Measurements from ENCODE around the gene SERINC3.

Gene SERINC3

DNA sequence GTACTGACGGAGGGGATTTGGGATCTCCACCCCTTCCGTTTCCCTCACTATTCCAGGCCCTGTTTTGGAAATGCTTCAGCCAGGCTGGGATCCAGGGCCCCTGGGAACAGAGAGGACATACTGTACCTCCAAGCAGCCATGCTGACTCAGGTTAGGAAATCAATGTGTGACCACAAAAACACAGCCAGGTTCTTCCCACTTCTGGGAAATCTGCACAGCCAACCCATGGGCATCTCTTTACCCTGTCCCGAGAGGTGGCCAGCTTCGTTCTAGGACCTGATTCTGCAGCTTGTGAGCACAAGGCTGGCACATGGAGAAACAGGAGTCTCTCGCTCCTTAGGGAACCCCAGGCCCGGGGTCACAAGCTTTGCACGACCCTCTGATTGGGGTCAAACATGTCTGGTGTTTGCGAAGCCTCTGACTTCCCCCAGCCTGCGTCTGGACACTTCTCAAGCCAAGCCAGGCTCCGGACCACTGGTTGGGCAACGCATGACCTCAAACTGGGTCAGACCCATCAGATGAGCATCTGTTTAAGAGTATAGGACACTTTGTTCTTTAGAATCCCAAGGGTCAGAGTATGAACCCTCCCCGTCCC, 54.5 kb downstream of the SERINC3 start:
- in situ Hi-C loops (cut with MboI; ENCODE audit: low sequenced_read_pairs), result no loop called here

DNA sequence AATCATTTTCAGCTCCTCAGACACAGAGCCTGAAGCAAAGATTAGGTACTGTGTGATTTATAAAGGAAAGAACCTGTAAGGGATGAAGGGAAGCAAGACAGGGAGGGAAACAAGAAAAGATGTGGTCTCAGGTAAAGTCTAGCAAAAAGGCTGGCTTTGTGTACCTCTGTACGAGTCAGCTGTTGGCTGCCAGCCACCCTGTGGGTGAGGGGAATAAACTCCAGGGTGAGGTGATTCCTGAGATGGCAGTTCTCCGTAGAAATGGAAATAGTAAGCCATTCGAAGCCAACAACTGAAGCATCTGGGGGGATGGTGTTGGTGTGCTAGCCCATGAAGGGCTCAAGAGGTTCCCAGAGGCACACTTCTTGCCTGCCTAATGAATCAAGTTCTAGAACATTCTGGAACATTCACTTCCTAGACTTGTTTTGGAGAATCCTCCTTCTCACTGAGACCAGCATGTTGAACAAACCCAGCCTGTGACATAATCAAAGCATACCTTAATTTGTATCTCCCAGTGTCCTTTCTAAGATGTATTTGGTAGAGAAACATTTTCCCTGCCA, 56.8 kb downstream of the SERINC3 start:
- in situ Hi-C loops (cut with MboI; ENCODE audit: low sequenced_read_pairs), result no loop called here

DNA sequence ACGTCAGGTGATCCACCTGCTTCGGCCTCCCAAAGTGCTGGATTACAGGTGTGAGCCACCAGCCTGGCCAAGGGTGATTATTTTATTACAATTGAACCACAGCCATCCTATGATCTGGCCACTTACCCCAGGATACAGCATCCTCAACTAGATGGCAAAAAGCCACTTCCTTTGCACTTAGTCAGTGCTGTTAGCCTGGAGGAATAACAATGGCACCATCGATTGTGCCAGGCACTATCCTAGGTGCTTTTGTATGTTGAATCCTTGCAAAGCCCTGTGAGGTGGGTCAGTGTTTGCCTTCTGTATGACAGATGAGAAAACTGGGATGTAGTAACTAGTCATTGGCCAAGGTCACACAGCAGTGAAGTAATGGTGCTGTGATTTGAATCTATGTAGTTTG, 57.4 kb downstream of the SERINC3 start:
- in situ Hi-C loops (cut with MboI; ENCODE audit: low sequenced_read_pairs), result no loop called here

DNA sequence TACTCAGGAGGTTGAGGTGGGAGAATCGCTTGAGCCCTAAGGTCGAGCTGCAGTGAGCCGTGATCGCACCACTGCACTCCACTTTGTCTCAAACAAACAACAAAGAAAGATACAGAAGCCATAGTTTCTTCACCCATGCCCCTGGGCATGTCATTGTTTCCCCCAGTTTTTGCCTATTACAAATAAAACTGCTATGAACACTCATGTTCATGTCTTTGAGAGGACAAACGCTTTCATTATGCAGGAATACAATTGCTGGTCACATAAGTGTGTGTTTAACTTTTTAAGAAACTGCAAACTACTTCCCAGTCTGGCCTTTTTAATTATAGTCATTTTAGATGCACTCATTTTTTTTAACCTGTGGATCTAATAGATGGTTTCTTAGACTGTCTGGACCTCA, 58.4 kb downstream of the SERINC3 start:
- in situ Hi-C loops (cut with MboI; ENCODE audit: low sequenced_read_pairs), result no loop called here

DNA sequence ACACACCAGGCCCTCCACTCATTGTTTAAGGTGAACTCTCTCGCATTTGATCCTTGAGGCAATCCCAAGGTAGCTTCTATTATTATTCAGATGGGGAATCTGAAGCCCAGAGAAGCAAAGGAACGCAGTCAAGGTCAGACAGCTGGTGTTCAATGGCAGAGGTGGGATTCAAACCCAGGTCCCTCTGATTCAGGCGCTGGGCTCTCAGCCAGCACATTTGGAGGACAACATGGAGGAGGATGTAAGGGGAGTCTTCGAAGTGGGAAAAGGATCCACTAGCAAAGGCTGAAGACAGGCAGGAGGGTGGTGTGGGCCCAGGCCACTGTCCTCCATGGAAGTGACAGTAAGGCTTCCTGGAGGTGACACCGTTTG, 60.1 kb downstream of the SERINC3 start:
- in situ Hi-C loops (cut with MboI; ENCODE audit: low sequenced_read_pairs), result no loop called here

DNA sequence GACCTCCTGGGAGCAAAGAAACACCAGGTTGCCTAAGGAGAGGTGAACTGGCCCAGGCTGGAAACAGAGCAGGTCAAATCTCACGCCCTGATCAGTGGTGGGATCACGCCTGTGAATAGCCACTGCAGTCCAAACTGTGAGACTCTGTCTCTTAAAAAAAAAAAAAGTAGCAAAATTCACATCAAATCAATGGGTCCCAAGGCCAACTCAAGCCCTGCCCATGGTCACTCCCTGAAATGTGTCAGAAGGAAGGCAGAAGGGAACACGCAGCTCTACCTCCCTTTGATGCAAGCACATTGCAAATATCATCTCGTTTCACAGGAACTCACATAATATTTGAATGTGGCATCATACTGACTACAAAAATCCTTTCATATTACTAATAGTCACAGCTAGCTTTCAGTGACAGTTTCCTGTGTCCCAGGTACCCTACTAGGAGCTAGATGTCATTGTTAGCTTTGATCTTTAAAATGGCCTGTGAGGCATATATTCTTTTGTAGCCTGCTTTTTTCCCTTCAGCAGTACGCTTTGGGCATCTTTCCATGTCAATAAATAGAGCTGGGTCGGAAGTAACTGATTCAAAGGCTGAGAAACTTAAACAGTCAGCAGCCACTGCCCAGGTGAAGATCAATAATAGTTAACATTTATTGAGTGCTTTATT, 60.6 kb downstream of the SERINC3 start:
- in situ Hi-C loops (cut with MboI; ENCODE audit: low sequenced_read_pairs), result no loop called here

DNA sequence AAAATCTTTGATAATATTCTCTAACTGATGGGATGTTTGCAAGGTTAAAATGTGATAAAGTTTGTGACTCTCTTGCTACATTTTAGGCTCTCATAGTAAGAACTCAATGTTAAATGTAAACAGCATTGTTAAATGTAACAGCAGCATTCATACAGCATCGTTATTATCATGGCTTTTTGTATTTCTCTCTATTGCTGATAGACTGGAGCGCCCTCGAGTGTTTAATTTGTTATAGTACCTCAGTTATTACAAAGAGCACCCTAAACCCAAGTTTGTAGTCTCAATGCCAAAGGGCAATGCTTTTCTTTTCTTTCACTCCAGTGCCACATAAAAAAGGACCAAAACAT, 61.1 kb downstream of the SERINC3 start:
- in situ Hi-C loops (cut with MboI; ENCODE audit: low sequenced_read_pairs), result no loop called here

DNA sequence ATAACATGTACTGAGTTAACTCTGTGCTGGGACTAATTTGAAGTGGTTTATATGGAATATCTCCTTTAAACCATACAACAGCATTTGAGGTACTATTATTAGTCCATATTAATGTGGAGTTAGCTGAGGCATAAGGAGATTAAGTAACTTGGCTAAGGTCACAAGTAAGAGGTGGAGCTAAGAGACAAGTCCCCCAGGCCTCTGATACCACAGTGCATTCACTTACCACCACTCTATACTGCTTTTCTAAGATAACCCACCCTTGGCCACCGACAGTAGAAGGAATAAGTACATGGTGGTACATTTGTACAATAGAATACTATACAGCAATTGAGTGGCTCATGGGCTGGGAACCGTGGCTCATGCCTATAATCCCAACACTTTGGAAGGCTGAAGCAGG, 62.6 kb downstream of the SERINC3 start:
- in situ Hi-C loops (cut with MboI; ENCODE audit: low sequenced_read_pairs), result no loop called here

DNA sequence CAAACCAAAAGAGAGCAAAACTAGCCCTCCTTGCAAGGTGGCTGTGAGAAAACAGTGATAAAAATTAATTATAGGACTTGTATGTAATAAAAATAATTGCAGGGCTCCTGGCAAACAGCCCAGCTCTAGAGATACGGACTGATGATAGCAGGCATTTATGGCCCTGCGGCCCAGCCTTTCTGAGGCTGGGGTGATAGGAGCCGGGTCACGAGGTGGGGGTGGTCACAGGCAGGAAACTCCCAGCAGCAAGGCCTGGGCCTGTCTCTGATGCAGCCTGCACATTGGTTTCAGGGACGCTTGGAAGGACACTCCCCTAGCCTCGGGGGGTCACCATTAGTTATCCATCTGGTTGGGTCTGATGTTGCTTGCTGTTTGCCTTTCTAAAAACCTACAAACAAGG, 64.9 kb downstream of the SERINC3 start:
- in situ Hi-C loops (cut with MboI; ENCODE audit: low sequenced_read_pairs), result no loop called here

DNA sequence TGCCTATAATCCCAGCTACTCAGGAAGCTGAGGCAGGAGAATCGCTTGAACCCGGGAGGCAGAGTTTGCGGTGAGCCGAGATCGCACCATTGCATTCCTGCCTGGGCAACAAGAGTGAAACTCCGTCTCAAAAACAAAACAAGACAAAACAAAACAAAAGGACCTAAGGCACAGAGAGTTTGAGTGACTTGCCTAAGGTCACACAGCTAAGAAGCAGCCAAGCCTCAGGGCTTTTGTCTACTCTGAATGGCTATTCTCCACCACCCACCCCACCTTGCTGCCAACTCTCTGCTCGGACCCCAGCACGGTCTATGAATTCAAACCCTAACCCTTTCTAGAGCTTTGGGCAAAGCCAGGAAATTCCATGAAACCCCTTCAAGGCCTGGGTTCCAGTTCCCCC, 65.3 kb downstream of the SERINC3 start:
- in situ Hi-C loops (cut with MboI; ENCODE audit: low sequenced_read_pairs), result no loop called here

DNA sequence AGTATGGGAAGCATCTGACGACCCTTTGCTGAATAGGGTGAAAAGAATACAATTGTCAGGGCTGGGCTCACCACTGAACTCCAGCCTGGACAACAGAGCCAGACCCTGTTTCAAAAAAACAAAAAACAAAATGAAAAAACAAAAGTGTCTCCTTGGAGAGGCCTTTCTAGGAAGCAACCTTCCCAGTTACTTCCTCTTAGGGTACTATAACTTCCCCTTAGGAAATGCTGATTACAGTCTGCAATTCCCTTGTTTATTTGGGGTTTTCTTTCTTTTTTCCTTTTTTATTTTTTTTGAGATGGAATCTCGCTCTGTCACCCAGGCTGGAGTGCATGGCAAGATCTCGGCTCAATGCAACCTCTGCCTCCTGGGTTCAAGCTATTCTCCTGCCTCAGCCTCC, 66.7 kb downstream of the SERINC3 start:
- in situ Hi-C loops (cut with MboI; ENCODE audit: low sequenced_read_pairs), result no loop called here

DNA sequence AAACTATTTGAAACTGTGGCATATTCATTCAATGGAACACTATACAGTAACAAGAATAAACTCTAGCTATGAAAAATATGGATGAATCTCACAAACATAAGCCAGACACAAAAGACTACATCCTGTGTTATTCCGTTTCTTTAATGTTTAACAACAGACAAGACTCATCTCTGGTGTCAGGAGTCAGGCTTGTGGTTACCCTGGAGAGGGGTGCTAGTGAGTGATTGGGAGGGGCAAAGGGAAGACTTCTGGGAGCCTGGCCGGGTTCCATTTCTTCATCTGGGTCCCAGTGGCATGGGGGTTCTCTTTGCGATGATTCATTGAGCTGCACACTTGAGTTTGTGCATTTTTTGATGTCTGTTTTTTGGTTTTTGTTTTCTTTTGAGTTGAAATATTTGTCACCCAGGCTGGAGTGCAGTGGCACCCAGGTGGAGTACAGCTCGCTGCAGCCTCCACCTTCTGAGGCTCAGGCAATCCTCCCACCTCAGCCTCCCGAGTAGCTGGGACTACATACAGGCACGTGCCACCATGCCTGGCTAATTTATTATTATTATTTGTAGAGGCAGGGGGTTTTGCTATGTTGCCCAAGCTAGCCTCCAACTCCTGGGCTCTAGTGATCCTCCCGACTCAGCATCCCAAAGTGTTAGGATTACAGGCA, 67.4 kb downstream of the SERINC3 start:
- in situ Hi-C loops (cut with MboI; ENCODE audit: low sequenced_read_pairs), result no loop called here

DNA sequence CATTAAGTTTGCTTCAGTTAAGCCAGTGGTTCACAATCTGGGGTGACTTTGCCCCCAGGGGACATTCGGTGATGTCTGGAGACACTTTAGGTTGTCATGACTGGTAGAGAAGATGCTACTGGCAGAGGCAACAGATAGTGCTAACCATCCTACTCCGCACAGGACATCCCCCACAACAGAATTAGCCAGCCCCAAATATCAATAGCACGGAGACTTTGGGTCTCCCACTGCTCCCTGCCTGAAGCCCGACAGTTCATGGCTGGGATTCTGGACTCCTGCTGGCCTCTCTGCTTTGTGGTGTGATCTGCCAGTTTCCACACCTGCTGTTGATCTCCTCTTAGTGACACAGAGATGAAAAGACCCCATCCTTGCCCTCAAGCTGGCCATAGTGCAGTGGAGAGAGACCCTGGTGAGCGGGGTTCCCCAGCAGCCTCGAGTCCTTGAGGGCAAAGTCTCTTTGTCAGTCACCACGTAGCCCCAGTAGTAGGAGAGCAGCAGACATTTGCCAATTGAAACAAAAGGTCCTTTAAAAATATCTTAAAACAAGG, 70.9 kb downstream of the SERINC3 start:
- in situ Hi-C loops (cut with MboI; ENCODE audit: low sequenced_read_pairs), result no loop called here

DNA sequence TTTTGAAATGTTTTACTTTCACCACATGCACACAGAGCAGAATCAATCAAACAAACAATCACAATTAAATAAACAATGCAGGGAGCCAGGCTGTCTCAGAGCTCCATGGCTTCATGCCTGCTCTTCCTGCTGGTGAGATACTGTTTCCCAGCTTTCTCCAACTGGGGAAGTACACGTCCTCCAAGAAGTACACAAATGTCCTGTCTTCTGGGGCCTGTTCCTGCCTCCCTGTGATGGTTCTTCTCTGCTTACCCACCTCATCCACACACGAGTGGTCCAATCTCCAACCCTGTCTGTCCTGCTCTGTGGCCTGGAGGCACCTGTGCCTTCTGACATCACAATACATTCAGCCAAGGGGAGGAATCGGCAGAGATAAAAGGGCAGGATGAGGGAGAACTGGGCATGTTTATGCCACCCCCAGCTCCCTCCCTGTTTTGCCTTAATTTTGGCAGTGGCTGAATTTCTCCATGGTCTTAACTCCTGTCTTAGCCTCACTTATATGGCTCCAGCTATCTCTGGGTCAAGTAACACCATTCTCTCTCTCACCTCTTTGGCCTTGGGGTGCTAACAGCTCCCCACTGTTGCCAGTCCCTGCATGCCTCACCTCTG, 71.5 kb downstream of the SERINC3 start:
- in situ Hi-C loops (cut with MboI; ENCODE audit: low sequenced_read_pairs), result no loop called here

DNA sequence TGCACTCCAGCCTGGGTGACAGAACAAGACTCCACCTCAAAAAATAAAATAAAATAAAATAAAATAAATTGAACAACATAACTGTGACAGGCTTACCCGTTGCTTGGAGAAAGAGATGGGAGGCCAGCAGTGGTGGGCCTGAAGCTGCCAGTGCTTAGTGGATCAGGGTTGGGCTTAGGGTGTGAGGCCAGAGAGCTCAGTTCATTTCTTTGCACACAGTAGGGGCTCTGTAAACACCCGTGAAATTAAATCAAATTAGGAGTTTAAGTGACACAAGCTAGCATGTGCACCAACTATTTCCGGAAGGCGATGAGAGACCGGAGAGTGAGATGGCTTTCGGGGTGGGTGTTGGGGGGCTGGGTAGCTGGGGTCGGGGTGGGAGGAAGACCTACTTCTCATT, 72.0 kb downstream of the SERINC3 start:
- in situ Hi-C loops (cut with MboI; ENCODE audit: low sequenced_read_pairs), result no loop called here

DNA sequence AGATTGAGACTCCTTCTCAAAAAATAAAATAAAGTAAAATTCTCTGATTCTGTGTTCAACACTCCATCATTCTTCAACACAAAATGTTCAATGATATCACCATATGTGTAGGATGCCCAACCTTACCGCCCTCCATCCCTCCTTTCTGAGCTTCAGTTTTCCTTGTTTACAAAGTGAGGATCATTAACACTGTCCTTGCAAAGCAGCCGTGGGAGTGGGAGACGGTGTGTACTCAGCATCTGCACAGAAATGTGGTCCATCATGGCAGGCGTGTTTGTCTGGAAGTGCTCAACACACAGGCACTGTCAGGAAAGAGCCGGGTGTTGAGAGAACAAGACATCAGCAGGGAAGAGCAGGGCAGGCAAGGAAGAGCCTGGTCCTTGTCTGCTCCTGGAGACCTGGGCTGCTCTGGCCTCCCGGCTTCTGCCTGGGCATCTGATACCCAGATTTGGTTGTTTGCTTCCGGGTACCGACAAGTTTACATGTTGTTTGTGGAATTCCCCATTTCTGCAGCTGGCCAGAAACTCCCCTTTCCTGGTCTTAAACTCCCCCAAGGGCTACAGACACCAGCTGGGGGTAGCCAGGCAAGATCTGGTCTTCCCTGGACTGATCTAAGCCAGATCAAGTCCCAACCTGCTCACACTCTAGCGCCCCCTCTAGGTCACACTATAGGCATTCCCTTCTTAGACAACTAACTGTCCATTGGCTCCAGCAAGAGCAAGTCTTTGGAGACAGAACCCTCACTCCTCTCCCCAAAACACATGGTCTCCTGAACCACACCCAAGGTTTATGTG, 72.9 kb downstream of the SERINC3 start:
- in situ Hi-C loops (cut with MboI; ENCODE audit: low sequenced_read_pairs), result no loop called here

DNA sequence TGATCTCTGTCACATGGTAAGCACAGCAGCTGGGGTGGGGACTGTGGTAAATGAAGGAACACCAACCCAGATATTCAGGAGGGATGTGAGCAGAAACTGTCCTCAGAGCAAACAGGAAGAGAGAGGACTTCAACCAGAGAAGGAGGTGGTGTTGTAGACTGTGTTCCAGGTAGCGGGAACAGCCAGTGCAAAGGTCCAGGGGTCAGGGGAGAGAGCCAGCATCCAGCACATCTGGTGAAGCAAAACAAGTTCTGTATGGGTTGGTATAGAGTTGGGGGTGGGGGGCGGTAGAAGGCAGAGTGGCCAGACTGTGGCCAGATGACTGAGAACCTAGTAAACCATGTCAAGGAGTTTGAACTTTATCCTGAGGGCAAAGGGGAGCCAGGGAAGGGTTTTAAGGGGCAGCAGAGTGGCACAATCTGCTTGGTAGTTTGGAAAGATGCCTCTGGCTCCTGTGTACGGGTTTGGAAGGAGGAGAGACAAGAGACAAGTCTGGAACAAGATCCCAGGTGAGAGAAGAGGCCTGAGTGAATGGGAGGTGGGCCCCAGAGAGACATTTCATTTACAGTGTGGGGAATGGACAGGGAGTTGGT, 73.9 kb downstream of the SERINC3 start:
- in situ Hi-C loops (cut with MboI; ENCODE audit: low sequenced_read_pairs), result no loop called here
